Neutrophil (primary cell): ENCODE results near the gene ARFGAP2.

Source experiments
- H3K27ac ChIP-seq: fragments of 200-600 bp; sonication (generic); 2 replicates; pipeline ENCODE4 v1.5.1; 2016; ENCODE audit warnings: mild to moderate bottlenecking, moderate library complexity
- H3K27me3 ChIP-seq: fragments of 200-600 bp; sonication (generic); 2 replicates; pipeline ENCODE4 v1.6.0; 2016; ENCODE audit warnings: mild to moderate bottlenecking
- H3K36me3 ChIP-seq: fragments of 200-600 bp; sonication (generic); 2 replicates; pipeline ENCODE4 v1.5.1; 2017
- H3K4me1 ChIP-seq, 2 experiments: fragments of 200-600 bp in 1 of 2; sonication (generic) in 1 of 2; 1 replicate in 1 of 2; 2 replicates in 1 of 2; pipeline versions ENCODE4 v1.5.1 to v1.6.1; 2013 to 2016; ENCODE audit warnings: low read depth in 1 of 2, low read length in 1 of 2, mild to moderate bottlenecking in 1 of 2, moderate library complexity in 1 of 2; ENCODE audit not compliant: control insufficient read depth in 1 of 2, insufficient read depth in 1 of 2
- H3K4me3 ChIP-seq, 2 experiments: fragments of 200-600 bp in 1 of 2; sonication (generic) in 1 of 2; 1 replicate in 1 of 2; 2 replicates in 1 of 2; pipeline ENCODE4 v1.5.1; 2013 to 2016; ENCODE audit warnings: low read depth in 1 of 2, low read length in 1 of 2, mild to moderate bottlenecking in 1 of 2, moderate library complexity in 1 of 2
- H3K9me3 ChIP-seq: fragments of 200-600 bp; sonication (generic); 2 replicates; pipeline ENCODE4 v1.5.1; 2016
- CTCF ChIP-seq: fragments of 200-600 bp; sonication (generic); IDR thresholded peaks from 2 replicates; pipeline ENCODE4 v1.5.1; 2016; ENCODE audit warnings: antibody characterized with exemption

ARFGAP2 gene

DNA sequence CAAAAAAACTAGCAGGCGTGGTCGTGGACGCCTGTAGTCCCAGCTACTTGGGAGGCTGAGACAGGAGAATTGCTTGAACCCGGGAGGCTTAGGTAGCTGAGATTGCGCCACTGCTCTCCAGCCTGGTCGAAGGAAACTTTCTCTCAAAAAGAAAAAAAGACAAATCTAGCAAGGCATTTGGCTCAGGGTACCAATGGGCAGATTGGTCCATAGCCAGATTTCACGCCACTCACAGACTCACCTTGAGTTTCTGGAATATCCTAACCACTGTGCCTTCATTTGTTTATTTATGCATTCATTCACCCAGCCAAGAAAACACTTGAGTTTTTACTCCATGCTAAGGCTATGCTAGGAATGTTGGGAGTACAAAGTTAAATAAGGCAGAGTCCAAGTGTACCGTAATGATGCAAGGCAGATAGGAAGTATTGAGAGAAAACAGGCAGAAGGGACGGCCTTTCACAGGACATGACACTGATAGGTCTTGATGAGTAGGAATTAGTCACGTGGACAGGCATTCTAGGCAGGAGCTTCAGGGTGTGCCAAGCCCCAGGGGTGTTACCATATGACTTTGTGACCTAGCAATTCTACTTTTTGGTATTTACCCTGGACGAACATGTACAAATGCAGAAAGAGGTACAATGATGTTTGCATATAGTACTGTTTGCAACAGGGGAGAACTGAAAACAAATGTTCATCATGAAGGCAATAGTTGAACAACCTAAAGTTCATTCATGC is 12.6 kb upstream of the ARFGAP2 start:
- no peak for TF ChIP-seq CTCF
- no peaks in the 10 kb centered on the region for H3K36me3 ChIP-seq
- no peaks in the 10 kb centered on the region for H3K9me3 ChIP-seq
- no peak overlapping the region for H3K27ac ChIP-seq
- peaks cover 18 to 20% of the 10 kb centered on the region in 2 experiments for H3K4me1 ChIP-seq
- no peak overlapping the region for H3K4me3 ChIP-seq
- H3K27me3 ChIP-seq: peaks cover 77% of the 10 kb centered on the region

- Histone ChIP-seq H3K4me3 (no peak overlapping the region), H3K36me3 (no peaks in the 10 kb centered on the region), H3K9me3 (no peaks in the 10 kb centered on the region), H3K27ac (no peak overlapping the region), H3K27me3 (peaks cover 83% of the 10 kb centered on the region), H3K4me1 (peaks cover 18 to 20% of the 10 kb centered on the region in 2 experiments)
- no peak for TF ChIP-seq CTCF
Observed at GRCh38 chr11:47188259-47188658, 11.6 kb upstream of the ARFGAP2 start.

DNA sequence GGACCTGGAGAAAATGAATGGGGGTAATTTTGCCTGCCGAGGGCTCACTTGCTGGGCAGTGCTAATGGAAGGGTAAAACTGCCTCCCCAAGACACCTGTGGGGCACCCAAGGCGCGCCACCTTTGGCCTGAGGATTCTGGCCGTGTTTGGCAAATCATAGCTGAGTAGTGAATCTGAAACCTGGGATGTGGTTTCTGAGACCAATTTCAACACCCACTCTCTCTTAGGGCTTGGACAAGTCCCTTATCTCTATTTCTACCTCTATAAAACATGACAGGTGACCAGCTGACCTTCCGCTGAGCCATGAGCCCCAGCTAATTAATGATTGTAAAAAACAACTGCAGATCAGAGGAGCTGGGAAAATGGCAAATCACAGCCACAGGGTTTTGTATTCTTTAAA is 11.0 kb upstream of the ARFGAP2 start:
- no peak overlapping the region for H3K27ac ChIP-seq
- no peaks in the 10 kb centered on the region for H3K9me3 ChIP-seq
- H3K36me3 ChIP-seq: no peaks in the 10 kb centered on the region
- peaks cover 18 to 20% of the 10 kb centered on the region in 2 experiments for H3K4me1 ChIP-seq
- no peak for TF ChIP-seq CTCF
- H3K4me3 ChIP-seq: no peak overlapping the region
- peaks cover 88% of the 10 kb centered on the region for H3K27me3 ChIP-seq

DNA sequence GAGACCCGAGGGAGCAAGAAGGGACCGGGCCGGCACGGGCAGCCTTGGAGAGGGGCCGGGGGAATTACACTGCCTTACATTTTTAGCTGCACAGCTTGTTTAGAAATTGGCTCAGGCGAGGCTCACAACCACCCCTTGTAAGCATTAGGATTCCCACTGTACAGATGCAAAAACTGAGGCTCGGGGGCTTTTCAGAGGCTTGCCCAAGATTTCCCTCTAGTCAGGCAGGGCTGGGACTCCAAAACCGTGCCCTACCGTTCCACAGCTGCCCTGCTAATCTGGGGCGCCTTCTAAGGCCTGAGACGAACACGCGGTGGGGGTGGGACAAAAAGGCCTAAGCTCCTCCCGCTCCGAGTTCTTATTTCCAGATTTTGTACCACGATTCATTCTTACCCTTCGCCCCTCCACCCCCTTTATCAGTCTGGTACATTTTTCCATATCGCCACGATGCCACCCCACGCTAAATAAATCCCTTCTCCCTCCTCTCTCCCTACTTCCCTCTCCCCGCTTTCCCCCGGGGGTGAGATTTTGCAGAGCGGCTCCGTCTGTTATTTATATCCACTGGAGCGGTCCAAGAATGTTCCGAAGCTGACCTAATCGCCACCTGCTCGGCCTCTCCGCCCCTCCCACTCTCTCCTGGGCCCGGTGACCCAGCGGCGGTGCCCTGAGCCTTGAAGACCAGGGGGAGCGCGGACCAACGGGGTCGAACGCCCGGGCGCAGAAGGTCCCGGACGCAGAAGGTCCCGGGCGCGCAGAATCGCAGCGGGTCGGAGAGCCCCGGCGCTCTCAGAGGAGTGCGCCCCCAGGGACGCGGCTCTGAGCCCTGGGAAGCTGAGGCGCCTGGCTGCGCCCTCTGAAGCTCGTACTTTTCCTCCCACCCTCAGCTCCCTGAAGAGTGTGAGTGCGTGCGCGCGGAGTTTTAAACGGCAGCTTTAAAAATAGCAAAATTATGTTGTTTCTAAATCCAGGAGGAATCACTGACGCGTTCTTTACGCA is 10.3 kb upstream of the ARFGAP2 start:
- no peak overlapping the region for H3K27ac ChIP-seq
- TF ChIP-seq CTCF: no peak

GRCh38 chr11:47186076-47186699 is 9.5 kb upstream of the ARFGAP2 start, which contains the start of gene PACSIN3:
PACSIN3 (minus strand) TSS chr11:47186434; CDS start chr11:47182727, 3,707 bp downstream.
- peaks cover 82% of the 10 kb centered on the region for H3K27me3 ChIP-seq
- peaks cover 18 to 20% of the 10 kb centered on the region in 2 experiments for H3K4me1 ChIP-seq
- no peaks in the 10 kb centered on the region for H3K9me3 ChIP-seq
- peak within 1 kb of the TSS; percentile 47 to 65 for H3K4me3 ChIP-seq
- H3K36me3 ChIP-seq: no peaks in the 10 kb centered on the region
- H3K27ac ChIP-seq: no peak within 1 kb of the TSS
- peak; percentile 13 for TF ChIP-seq CTCF

More for the DNA sequence above, 10.3 kb upstream of the ARFGAP2 start:
- Histone ChIP-seq H3K36me3 (no peaks in the 10 kb centered on the region), H3K9me3 (no peaks in the 10 kb centered on the region), H3K4me1 (peaks cover 18 to 20% of the 10 kb centered on the region in 2 experiments), H3K27me3 (peaks cover 88% of the 10 kb centered on the region), H3K4me3 (peak overlapping the region; percentile 35 to 65)
